HG02981 (cell line): ENCODE results near the gene ARHGEF28.

Experiments used
- ATAC-seq: cut with Tn5 transposase; IDR thresholded peaks from one replicate; pipeline ENCODE4 v1.9.1; 2021; ENCODE audit warnings: mild to moderate bottlenecking, moderate library complexity; ENCODE audit not compliant: unreplicated experiment

ARHGEF28 gene

DNA sequence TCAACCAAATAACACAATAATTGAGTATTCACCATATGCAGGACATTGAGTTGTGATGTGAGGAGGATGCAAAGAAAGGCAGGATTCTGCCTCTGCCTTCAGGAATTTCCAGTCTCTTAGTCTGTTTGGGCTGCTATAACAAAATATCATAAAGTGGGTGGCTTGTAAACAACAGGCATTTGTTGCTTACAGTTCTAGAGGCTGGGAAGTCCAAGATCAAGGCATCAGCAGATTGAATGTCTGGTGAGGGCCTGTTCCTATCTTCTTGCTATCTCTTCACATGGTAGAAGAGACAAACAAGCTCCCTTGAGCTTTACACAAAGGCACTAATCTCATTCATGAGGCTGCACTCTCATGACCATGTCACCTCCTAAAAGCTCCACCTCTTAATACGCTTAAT is 360.7 kb downstream of the ARHGEF28 start:
- no peak for ATAC-seq

GRCh38 chr5:73987915-73988314 is 361.9 kb downstream of the ARHGEF28 start:
- ATAC-seq: no peak

DNA sequence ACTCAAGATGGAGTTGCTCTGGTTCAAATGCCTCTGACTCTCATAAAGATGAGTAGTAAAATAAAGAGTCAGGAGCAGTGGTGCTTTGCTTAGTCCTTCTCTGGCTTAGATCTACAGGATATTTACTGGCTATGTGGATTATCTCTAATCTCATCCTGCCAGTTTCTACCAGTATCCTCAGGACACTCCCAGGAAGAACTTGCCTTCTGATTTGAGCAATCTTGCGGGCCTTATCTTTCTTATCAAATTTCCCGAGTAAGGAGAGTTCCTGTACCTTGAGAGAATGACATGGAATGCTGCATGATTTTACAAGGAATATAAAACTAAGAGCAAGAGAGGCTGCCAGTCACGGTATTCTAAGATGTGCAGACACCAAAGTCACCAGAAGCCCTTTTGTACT is 364.0 kb downstream of the ARHGEF28 start:
- no peak for ATAC-seq
